NCI-H748 treated with DMSO at 0.1 percent for 48 hours (cell line): Measurements from ENCODE around the gene FAH.

Experiments used
- DNase-seq: peaks from one replicate; lab custom pipeline; 2025; lab: John Stamatoyannopoulos, UW

The FAH gene

DNA sequence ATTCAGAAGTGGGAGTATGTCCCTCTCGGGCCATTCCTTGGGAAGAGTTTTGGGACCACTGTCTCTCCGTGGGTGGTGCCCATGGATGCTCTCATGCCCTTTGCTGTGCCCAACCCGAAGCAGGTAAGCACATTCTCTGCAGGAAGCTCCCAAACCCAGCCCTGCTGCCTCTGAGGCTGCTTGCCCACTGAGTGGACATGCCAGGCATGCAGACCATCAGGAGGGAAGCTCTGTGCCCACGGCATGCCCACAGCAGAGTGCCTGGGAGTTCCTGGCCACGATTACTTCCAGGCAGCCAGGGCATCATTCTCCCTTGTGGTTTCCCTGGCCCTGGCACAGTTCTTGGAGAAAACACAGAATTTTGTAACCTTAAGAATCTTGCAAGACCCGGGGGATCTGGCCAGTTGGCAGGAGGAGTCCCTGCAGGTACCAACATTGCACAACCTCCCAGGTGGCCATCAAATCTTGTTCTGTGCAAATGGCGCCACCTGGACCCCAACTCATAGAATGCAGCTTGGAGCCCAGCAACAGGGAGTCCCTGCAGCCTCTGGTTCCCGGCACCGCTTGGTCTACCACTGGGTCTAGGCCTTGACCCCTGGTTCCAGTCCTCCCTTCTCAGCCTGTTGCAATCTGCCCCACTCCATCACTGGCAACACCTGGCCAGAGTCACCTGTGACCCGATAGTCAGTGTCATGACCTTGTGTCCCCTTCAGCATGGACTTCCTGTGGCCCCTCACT, 20.4 kb downstream of the FAH start:
- DNase-seq, result peak; percentile 15

GRCh38 chr15:80174017-80174746, 21.4 kb downstream of the FAH start:
- DNase-seq, result no peak

DNA sequence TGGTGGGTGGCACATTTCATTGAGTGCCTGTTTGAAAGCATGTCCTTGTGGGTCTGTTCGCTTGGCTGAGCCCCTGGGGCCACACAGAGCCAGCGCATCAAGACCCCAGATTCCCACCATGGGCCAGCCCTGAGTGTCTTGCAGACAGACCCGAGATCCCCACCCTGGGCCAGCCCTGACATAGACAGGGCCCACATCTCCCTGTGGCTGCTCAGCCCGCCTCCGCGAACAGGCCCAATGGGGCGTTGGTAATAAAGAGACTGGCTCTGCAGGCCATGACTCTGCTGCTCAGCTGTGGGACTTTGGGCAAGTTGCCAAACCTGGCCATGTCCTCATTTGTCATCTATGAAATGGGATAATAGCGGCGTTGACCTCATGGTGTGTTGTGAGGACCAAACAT, 22.6 kb downstream of the FAH start:
- DNase-seq, result no peak

- no peak for DNase-seq
Observed at GRCh38 chr15:80176443-80176842, 23.6 kb downstream of the FAH start.

DNA sequence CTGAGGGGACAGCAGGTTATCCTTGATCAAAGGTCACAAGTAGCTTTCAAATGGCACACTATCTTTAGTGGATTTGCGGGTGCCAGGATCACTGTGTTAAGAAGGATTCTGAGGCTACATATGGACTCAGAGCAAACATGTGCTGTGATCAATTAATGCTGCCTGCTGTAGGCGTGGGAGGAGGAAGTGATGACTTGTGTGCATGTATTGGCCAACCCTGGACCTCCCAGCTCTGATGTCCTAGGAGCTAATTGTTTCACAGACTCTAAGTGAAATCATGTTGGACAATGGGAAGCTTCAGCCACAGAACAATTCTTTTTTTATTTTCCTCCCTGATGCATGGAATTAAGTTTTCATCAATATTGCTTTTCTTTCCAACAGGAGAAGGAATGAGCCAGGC, 24.4 kb downstream of the FAH start:
- no peak for DNase-seq

- DNase-seq, result no peak
Observed at GRCh38 chr15:80179025-80179759, 26.4 kb downstream of the FAH start.

DNA sequence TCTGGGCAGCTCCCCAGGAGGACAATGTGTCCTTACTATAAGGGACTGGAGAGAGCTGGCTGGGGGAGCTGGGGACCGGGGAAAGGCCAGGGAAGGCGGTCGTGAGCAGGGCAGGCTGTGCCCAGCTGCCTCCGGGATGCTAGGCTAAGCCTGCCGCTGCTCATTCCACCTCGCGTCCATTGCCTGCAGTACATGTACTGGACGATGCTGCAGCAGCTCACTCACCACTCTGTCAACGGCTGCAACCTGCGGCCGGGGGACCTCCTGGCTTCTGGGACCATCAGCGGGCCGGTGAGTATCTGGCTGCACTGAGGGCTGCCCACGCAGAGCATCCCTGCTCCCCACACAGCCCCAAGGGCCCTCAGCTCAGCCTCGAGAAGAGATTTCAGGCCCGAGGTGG, 27.1 kb downstream of the FAH start:
- no peak for DNase-seq

- DNase-seq, result no peak
Observed at GRCh38 chr15:80180468-80180867, 27.7 kb downstream of the FAH start.

DNA sequence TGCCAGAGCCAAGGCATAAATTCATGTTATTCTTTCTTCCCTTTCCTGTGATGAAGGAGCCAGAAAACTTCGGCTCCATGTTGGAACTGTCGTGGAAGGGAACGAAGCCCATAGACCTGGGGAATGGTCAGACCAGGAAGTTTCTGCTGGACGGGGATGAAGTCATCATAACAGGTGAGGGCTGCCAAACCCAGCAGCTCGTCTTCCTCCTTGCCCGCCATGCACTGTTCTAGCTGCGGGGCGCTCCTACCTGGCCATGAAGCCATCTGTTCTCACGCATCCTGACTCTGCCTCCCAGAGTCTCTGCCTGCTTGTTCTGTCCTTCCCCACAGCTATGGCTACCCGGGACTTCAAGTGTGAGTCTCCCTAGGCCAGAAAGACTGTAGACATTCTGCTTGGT, 28.2 kb downstream of the FAH start:
- no peak for DNase-seq

DNA sequence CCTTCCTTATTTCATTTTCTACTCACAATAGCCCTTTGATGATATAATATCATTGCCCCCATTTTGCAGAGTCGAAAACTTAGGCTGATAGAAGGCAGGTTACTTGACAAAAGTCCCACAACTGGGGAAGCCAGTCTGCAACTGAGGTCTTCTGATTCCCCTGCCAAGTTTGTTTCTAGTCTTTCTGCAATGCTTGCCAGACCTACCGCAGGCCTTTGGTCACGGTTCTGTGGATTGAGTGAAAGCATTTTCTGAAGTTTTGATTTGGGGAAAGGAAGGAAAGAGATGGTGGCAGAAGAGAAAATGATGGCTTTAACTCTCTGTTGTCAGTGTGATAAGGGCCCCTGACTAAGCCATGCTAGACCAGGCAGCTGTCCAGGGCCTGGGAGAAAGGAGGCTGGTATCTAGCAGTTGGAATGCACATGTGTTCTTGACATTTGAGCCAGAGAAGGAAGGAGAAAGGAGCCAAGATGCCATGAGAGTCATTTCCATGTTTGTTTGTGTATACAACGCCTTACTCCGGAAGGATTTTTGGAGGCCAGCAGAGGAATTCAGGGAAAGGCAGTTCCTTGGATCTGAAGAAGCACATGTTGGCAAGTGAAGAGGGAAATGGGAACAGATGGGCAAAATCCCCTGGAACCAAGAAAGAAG, 29.9 kb downstream of the FAH start:
- no peak for DNase-seq

- no peak for DNase-seq
Observed at GRCh38 chr15:80183306-80183705, 30.5 kb downstream of the FAH start.

- no peak for DNase-seq
Observed at GRCh38 chr15:80183886-80184285, 31.1 kb downstream of the FAH start.

GRCh38 chr15:80184554-80184953, 31.8 kb downstream of the FAH start:
- no peak for DNase-seq

DNA sequence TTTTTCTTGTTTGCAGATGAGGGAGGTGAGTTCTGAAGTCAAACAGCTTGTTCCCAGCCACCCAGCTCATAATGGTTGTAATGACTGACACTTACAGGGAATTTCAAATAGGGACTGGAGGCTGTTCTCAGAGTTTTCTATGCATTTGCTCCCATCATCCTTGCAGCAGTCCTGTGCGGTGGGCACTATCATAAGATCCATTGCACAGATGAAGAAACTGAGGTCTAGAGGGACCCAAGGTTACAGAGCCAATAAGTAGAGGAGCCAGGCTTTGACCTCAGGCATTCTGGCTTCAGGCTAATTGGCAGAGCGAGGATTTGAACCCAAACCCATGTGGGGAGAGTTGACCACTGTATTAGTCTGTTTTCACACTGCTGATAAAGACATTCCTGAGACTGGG, 32.4 kb downstream of the FAH start:
- no peak for DNase-seq

DNA sequence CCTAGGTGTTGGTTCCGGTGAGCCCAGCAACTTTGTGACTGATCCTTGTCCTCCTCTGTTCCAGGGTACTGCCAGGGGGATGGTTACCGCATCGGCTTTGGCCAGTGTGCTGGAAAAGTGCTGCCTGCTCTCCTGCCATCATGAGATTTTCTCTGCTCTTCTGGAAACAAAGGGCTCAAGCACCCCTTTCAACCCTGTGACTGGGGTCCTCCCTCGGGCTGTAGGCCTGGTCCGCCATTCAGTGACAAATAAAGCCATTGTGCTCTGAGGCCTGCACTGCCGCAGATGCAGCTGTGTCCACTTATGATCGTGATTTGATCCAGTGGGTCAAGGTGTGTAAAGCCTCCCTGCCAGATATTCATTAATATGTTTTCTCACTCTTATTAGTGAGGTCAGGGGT, 33.3 kb downstream of the FAH start:
- DNase-seq, result no peak

- DNase-seq, result no peak
Observed at GRCh38 chr15:80186597-80186996, 33.8 kb downstream of the FAH start.

- no peak for DNase-seq
Observed at GRCh38 chr15:80188251-80188650, 35.5 kb downstream of the FAH start.

GRCh38 chr15:80191198-80191597, 38.4 kb downstream of the FAH start:
- DNase-seq, result no peak

- no peak for DNase-seq
Observed at GRCh38 chr15:80191897-80192595, 39.2 kb downstream of the FAH start.

- no peak for DNase-seq
Observed at GRCh38 chr15:80194186-80194585, 41.4 kb downstream of the FAH start.

DNA sequence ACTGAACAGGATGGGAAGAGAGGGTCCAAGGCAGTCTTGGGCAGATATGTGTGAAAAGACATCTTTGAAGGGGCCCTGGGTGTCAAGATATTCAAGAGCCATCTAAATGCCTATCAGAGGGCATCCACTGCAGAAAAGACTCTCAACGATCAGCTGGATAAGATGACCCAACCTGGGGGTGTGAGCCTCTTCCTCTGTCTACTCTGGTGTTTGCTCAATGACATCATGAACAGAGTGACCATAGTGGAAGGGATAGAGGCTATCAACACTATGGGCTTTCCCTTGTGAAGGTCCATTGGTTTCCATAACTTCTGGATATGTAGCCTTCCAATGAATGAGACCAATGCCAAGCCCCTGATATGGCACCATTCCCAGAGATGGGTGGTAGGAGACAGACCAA, 42.1 kb downstream of the FAH start:
- no peak for DNase-seq

DNA sequence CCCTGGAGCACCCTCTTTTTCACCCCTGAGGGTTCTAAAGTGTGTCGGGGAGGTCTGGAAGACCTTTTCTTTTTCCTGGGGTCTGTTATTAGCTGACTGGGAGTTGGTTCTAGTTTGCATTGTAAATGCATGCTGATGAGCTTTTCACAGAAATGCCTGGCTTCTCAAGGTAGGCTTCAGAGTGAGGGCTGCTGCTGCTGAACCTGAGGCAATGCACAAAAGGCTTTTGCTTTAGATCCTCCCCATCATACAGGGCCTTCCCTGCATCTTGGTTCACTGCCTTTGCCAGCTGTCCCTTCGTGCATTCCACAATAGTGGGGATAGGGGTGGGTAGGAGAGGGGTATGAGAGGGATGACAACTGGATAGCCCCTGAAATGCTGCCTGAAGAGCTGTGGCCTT, 46.6 kb downstream of the FAH start:
- DNase-seq, result no peak
